ENCODE measurements around the gene FAF1. TPM values are rescaled to one million over a fixed set of nuclear protein-coding genes. Genes with fewer than 3 reads are reported as not detected.

The FAF1 gene
- total RNA-seq, 4 donors from 2014 or later, result 25.1 to 55.7 (median 38.8) TPM

DNA sequence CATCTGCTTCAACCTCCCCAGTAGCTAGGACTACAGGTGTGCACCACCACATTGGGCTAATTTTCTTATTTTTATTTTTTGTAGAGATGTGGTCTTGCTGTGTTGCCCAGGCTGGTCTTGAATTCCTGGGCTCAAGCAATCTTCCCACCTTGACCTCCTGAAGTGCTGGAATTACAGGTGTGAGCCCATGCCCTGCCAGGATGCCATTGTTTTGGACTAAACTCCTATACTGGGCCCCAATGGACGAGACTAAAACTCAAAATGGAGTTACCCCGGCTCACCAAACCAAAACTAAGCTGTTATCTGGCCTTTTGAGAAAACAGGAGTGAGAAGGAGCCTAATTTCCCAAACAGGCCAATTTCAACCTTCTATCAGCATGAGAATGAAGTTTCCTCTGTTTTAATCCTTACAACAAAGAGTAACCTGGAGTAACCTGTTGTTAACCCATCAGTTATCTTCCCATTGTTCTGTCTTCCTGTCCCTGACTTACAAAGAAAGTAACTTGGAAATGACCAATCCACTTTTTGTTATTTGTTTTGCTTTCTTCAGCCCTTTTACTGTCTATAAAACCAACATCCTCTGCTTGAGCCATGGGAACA, 566.4 kb downstream of the FAF1 start:
- DNase-seq (ENCODE audit: low spot score in 2 of 2), result no peak
- no peaks in the 10 kb centered on the region for H3K36me3 ChIP-seq
- no peak overlapping the region for H3K4me3 ChIP-seq
- H3K4me1 ChIP-seq, result no peaks in the 10 kb centered on the region
- H3K27me3 ChIP-seq, result no peaks in the 10 kb centered on the region
- 53 to 62% methylated on average over 2 of the region's 2 CpGs for WGBS, 2 donors
- peaks cover 0 to 36% (median 0%) of the 10 kb centered on the region in 4 donors for H3K9me3 ChIP-seq
- no peak for TF ChIP-seq EP300 (IDR thresholded peaks at IDR 0.05)
- TF ChIP-seq, protein P1, sequence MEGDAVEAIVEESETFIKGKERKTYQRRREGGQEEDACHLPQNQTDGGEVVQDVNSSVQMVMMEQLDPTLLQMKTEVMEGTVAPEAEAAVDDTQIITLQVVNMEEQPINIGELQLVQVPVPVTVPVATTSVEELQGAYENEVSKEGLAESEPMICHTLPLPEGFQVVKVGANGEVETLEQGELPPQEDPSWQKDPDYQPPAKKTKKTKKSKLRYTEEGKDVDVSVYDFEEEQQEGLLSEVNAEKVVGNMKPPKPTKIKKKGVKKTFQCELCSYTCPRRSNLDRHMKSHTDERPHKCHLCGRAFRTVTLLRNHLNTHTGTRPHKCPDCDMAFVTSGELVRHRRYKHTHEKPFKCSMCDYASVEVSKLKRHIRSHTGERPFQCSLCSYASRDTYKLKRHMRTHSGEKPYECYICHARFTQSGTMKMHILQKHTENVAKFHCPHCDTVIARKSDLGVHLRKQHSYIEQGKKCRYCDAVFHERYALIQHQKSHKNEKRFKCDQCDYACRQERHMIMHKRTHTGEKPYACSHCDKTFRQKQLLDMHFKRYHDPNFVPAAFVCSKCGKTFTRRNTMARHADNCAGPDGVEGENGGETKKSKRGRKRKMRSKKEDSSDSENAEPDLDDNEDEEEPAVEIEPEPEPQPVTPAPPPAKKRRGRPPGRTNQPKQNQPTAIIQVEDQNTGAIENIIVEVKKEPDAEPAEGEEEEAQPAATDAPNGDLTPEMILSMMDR (IDR thresholded peaks at IDR 0.05), result no peak
- no peak for TF ChIP-seq POLR2A (IDR thresholded peaks at IDR 0.05)
- H3K27ac ChIP-seq, result no peak overlapping the region

Small RNA genes within 50 kb of the gene (small RNA-seq; reads per million reads assigned to genes)
- not detected for gene RNU6-1026P

Other genes with a start within 250 kb of the FAF1 start
- gene CDKN2C, start 10.0 kb upstream of the FAF1 start, total RNA-seq, result 10 to 100 TPM; 16.1 to 30.2 (median 28.5) TPM
- not detected for gene C1orf185, start 142.0 kb upstream of the FAF1 start, total RNA-seq

Data from tibial nerve (tissue), 4 donors.